Esophagus squamous epithelium (tissue), 4 donors: ENCODE data around the gene MCM3AP.

ENCODE experiments used
- POLR2A ChIP-seq, 4 donors: fragments of 450-650 bp; IDR thresholded peaks; one replicate each; pipeline ENCODE4 v1.6.1; 2017; ENCODE audit warnings: antibody characterized with exemption in 4 of 4, mild to moderate bottlenecking in 4 of 4, moderate library complexity in 3 of 4
- TF ChIP-seq, protein P1 (sequence below), 6 experiments: fragments of 450-650 bp in 4 of 6; fragments of 200-600 bp in 2 of 6; sonication (generic) in 2 of 6; IDR thresholded peaks; one replicate each; pipeline ENCODE4 v1.5.1; 2016 to 2019; ENCODE audit warnings: antibody characterized with exemption in 6 of 6, mild to moderate bottlenecking in 4 of 6, moderate library complexity in 4 of 6

DNA sequence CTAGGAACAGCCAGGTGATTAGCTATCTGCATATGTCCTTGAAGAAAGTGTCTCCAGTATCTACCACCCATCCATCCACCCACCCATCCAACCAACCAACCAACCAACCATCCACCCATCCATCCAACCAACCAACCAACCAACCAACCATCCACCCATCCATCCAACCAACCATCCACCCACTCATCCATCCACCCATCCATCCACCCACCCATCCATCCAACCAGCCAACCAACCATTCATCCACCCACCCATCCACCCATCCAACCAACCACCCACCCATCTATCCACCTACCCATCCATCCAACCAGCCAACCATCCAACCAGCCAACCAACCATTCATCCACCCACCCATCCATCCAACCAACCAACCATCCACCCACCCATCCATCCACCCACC lies 26.2 kb upstream of the MCM3AP start:
- TF ChIP-seq, protein P1, sequence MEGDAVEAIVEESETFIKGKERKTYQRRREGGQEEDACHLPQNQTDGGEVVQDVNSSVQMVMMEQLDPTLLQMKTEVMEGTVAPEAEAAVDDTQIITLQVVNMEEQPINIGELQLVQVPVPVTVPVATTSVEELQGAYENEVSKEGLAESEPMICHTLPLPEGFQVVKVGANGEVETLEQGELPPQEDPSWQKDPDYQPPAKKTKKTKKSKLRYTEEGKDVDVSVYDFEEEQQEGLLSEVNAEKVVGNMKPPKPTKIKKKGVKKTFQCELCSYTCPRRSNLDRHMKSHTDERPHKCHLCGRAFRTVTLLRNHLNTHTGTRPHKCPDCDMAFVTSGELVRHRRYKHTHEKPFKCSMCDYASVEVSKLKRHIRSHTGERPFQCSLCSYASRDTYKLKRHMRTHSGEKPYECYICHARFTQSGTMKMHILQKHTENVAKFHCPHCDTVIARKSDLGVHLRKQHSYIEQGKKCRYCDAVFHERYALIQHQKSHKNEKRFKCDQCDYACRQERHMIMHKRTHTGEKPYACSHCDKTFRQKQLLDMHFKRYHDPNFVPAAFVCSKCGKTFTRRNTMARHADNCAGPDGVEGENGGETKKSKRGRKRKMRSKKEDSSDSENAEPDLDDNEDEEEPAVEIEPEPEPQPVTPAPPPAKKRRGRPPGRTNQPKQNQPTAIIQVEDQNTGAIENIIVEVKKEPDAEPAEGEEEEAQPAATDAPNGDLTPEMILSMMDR (IDR thresholded peaks at IDR 0.05) = no peak
- TF ChIP-seq POLR2A (IDR thresholded peaks at IDR 0.05) = no peak
